Measurements from ENCODE around the gene TSPAN18.

The TSPAN18 gene

GRCh38 chr11:44931466-44931865, 204.7 kb downstream of the TSPAN18 start:
- DNase-seq, result no peak

GRCh38 chr11:44934110-44934509, 207.3 kb downstream of the TSPAN18 start:
- no peak for DNase-seq

DNA sequence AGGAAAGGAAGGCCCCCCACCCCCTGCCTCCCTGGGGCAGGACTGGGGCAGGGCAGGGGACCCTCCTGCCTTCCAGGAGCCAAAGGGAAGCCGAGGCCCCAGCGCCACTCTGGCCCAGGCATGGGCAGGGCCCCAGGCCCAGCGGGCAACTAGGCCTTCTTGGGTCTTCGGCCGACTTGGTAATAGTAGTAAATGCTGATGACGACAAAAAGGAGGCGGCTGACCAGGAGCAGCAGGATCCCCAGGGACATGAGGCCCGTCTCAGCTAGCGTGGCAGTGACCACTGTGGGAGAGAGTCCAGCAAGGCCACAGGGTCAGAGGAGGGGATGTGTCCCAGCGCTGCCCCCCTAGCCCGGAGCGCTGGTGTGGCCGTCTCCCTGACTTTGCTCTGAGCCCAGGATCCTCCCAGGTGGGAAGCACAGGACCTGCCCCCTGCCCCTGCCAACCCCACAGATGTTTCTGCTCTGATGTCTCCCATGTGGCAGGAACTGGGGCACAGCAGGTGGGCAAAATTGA, 208.0 kb downstream of the TSPAN18 start:
- no peak for DNase-seq

GRCh38 chr11:44936525-44936924, 209.8 kb downstream of the TSPAN18 start:
- peak; percentile 73 for DNase-seq

DNA sequence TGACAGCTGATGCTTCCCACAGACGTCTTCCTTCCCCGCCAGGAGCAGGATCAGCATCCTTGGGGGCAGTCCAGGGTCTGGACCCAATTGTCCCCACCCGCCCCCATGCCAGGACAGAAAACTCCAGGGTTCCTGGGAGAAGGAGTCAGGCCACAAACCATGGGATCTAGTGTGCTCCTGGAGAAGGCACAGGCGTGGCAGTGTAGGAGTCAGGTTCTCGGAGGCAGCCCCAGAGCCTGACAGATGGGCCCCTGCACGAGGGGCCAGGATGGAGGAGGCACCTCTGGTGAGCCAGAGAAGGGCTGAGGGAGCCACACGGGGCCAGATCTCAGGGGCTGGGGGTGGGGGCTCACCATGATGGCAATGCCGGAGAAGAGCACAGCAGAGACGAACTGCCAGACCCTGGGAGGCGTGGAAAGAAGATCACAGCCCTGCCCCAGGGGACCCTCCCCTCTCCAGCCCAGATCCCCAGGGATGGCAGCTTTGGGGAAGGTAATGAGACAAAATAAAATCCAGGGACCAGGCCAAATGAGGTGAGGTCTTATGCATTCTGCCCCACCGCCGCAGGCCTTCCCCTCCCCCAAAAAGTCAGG, 210.3 kb downstream of the TSPAN18 start:
- DNase-seq, result peak; percentile 70

- DNase-seq, result no peak
Measured at GRCh38 chr11:44938066-44938691, 211.4 kb downstream of the TSPAN18 start.

DNA sequence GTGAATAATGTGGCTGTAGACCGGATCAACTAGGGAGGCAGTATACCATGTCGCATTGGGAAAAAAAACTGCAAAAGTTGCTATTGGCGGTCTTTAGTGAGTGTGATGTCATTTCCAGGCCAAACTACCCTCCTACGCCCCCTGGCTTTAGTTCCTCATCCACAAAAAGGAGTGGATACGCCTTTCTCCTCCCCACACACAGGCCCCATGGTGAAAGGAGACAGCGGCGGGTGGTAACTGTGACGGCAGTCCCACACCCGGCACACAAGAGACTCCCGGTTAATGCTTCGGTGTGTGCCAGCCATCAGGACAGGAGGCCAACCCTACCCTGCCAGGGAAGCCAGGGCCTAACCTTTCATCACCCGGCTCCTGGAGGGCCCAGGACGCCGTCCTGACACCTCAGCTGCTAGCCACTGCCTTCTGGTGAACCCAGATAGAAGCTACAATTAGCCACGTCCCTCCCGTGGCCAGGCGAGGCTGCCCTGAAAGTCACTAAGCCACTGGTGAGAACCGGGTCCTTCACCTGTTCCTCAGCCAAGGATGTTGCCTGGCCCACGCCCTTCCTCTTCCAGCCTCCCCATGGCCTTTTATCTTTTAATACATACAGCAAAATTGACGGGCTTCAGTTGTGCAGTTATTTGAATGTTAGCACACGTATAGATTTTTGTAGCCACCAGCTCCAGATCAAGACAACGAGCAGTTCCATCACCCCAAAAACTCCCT, 213.1 kb downstream of the TSPAN18 start:
- DNase-seq, result peak; percentile 52

GRCh38 chr11:44940404-44940803, 213.6 kb downstream of the TSPAN18 start:
- no peak for DNase-seq

DNA sequence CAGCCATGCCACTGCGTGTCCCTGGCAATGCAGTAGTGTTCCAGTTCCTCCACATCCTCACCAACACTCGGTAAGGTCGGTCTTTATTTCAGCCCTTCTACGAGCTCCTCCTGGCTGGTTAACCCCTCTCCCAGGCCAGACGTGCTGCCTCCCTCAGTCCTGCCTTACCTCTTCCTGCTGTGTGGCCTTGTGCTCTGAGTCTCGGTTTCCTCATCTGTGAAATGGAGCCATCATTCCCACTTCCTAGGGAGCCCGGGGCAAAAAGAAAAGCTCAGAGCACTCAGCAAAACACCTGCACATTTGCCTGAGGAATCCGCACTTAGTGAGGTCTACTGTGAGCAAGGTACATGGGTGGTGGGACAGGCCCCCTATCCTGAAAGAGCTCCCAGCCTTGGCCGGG, 214.1 kb downstream of the TSPAN18 start:
- no peak for DNase-seq

DNA sequence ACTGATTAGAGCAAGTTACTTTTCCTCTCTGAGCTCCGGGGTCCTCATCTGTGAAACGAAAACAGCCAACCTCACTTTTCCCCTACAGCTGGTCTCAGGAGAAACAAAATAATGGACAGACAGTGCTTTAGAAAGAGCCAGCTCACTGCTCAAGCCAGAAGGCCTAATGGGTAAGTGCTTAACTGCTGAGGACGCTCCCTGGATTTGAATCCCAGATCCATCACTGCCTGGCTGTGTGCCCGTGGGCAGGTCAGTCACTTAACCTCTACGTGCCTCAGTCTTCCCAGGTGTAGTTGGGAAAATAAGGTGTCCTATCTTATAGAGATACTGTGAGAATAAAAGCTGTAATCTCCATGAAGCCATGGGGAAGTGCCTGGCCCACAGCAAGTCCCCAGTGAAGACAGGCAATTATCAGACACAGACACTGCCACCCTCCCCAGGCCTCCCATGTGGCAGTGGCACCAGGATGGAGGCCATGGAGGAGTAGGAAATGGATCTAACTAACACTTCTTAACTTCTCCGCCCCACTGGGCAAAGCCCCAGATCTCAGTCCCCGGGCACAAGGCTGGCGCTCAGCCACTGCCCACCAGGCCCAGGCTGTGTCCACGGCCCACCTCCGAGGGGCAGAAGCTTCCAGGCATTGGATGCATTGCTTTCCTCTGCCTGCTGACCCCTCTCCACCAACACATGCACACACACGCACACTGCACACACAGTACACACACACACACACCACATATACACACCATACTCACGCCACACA, 214.7 kb downstream of the TSPAN18 start:
- DNase-seq, result no peak

DNA sequence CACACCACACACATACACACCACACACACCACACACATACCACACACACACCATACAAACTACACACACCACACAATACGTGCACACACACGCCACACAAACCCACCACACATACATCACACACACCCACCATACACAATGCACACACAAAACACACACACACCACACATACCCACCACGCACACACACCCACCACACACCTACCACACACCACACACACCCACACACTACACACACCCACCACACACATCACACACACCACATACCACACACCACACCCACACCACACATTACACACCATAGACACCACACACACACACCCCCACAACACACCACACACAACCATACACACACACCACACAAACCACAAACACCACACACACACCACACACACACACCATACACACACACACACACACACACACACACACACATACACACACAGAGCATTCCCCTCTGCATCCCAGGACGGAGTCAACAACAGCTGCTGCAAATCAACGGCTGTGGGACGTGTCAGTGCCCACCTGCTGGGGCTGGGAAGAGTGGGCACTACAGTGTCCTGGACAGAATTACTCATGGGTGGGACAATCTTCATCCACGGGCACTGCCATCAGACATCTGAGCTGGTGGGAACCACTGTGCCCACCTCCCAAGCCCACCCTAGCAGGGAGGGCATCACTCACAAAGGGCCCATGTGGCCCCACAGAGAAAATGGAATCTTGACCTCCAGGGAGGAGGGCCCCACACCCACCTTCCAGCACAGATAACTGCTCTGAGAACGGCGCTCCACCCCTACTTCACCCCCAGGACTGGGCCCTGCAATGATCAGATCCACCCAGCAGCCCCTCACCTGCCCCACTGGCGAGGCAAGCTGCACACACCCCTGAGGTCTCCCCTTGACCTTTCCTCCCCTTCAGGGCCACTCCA, 215.5 kb downstream of the TSPAN18 start:
- no peak for DNase-seq

DNA sequence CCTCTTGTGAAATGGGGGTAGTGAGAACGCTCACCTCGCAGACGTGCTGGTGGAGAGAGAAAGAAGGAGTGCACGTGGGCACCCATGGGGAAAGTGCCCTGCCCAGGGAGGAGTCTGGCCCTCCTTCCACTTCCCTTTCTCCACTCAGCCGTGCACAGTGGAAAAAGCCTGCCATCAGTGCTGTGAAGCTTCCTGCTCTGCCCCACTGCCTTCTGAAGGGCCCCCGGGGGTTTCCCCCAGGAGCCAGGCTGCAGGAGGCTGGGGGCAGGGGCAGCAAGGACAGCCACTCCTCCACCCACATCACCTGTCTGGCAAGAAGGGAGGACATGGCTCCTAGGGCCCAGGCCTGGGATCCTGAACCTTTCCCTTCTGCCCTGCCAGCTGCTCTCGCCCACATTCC, 216.4 kb downstream of the TSPAN18 start:
- DNase-seq, result peak; percentile 26

DNA sequence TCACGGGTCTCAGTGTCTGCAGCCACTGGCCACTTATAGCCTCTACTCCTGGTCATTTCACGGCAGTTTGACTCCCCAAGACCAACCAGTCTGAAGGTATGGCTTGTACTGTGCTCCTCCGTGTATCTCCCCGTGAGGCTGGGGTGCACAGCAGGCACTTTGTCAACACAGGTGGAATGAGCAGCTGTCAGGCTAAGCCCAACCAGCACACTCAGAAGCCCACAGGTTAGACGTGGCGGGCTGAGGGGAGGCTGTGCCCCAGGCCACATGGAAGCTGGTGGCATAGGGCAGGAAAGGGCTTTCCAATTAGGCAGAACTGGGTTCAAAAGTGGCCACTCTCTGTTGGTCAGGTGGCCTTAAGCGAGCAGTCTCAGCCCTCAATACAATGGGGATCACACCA, 216.9 kb downstream of the TSPAN18 start:
- DNase-seq, result peak; percentile 28

DNA sequence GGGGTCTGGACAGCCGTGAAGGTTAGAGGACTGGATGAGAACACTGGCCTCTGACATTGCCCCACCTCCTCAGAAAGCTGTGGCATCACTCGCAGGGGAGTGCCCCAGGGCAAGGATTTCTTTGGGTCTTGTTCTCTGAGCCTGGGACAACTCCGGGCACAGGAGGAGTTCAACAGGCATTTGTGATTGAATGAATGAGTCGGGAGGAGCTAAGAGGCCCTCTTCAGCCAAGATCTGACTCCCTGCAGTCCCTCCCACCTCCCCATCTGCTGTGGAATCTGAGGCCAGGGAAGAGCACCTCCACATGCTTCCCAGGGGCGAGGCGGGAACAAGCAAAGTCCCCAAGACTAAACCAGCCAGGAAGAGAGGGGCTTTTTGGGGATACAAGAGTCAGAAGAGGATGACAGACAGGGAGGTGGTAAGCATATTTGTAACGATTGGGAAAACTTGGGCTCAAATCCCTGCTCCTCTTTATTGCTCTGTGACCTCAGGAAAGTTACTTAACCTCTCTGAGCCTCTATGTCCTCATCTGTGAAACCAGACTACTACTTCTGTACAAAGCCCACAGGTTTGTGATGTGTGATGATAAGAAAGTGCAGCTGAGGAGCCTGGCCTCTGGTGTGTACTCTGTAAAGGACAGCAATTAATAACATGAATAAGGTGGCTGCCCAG, 217.6 kb downstream of the TSPAN18 start:
- no peak for DNase-seq

DNA sequence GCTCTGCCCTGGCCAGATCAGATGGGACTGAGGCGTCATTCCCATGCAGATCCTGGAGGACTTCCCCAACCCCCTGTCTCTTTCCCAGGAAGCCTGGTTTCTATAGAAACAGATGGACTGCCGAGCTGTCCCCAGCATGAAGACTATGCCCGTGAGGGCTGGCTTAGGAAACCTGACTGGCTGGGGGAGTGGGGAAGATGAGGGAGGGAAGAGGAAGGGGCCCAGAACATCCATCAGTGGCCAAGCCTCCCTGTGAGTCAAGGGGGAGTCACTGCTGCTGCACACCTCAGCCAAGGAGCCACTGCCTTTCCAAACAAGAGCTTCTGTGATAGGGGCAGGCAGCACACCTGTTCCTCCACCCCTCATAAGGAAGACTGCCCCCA, 218.1 kb downstream of the TSPAN18 start:
- no peak for DNase-seq

GRCh38 chr11:44945666-44946065, 218.9 kb downstream of the TSPAN18 start:
- DNase-seq, result no peak

DNA sequence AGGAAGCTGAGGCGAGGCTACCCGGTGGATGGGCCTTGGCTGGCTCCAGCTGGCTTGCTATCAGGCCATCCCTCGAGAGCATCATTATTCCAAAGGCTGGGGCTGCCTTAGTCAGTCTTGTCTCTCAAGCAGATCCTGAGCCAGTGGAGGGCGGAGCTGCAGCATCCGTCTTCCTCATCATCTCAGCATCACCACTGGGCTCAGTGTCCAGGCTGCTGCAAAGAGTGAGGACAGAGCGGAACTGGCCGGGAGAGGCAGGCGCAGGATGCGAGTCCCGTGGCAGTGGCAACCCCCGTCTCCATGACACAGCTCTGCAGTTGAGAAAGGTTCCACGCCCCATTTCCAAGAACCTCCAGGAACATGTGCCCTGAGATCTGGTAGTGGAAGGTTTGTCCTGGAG, 219.5 kb downstream of the TSPAN18 start:
- DNase-seq, result no peak

DNA sequence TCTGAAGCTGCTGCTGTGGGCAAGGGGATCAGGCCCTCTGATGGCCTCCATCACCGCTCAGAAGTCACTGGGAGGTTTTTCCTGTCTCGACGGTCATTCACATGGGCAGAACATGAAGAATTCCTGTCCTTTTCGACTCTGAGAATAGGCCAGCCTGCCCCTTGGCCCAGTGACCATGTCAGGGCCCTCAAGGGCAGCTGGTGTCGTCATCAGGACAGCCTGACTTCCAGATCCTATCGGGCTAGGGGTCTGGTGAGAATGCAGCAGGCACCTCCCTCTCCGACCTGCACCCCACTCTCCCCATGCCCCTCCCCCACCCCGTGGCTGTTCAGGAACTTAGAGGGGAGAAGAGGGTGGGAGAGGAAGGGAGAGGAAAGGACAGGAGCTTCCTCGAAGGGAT, 220.4 kb downstream of the TSPAN18 start:
- DNase-seq, result no peak

- no peak for DNase-seq
Measured at GRCh38 chr11:44948155-44948554, 221.4 kb downstream of the TSPAN18 start.

- DNase-seq, result peak; percentile 50
Measured at GRCh38 chr11:44949160-44950030, 222.6 kb downstream of the TSPAN18 start.
